Measurements from ENCODE around the gene TCF7L2. TPM values are rescaled to one million over a fixed set of nuclear protein-coding genes. Genes with fewer than 3 reads are reported as not detected.

Gene TCF7L2
- polyA plus RNA-seq, 1 donor from 2014 or later, result 1.7 TPM

- H3K9ac ChIP-seq (ENCODE audit: low read length), result no peak overlapping the region
- no peaks in the 10 kb centered on the region for H3K9me3 ChIP-seq (ENCODE audit: low read length)
- no peak overlapping the region for H3K4me2 ChIP-seq (ENCODE audit: low read length)
- no peak for TF ChIP-seq REST (IDR thresholded peaks at IDR 0.05; ENCODE audit: borderline replicate concordance)
- no peak for TF ChIP-seq TAF1 (IDR thresholded peaks at IDR 0.05; ENCODE audit: low read depth)
- no peak overlapping the region for H3K27ac ChIP-seq (ENCODE audit: low read length)
- H2AFZ ChIP-seq (ENCODE audit: low read depth, low read length), result no peak overlapping the region
- H3K79me2 ChIP-seq (replicated peaks; ENCODE audit: insufficient read depth, low read length), result peaks cover 25% of the 10 kb centered on the region
- H4K20me1 ChIP-seq (ENCODE audit: insufficient read depth), result no peaks in the 10 kb centered on the region
- no peaks in the 10 kb centered on the region for H3F3A ChIP-seq (ENCODE audit: insufficient read depth, low read length, poor library complexity, severe bottlenecking)
- H3K27me3 ChIP-seq (ENCODE audit: insufficient read depth, low read depth, low read length), result no peaks in the 10 kb centered on the region
- H3K36me3 ChIP-seq (ENCODE audit: insufficient read depth, low read length), result no peaks in the 10 kb centered on the region
- H3K9me2 ChIP-seq (ENCODE audit: insufficient read depth, low read length), result no peaks in the 10 kb centered on the region
- no peak overlapping the region for H3K4me3 ChIP-seq (ENCODE audit: low read length)
Measured at GRCh38 chr10:112981553-112981952, 31.5 kb downstream of the TCF7L2 start.

GRCh38 chr10:112983444-112984056 lies 33.5 kb downstream of the TCF7L2 start:
- no peaks in the 10 kb centered on the region for H3K36me3 ChIP-seq (ENCODE audit: insufficient read depth, low read length)
- peaks cover 36% of the 10 kb centered on the region for H3K79me2 ChIP-seq (replicated peaks; ENCODE audit: insufficient read depth, low read length)
- no peaks in the 10 kb centered on the region for H3K9me3 ChIP-seq (ENCODE audit: low read length)
- H3K27ac ChIP-seq (ENCODE audit: low read length), result no peak overlapping the region
- H3K4me3 ChIP-seq (ENCODE audit: low read length), result no peak overlapping the region
- H3K9me2 ChIP-seq (ENCODE audit: insufficient read depth, low read length), result no peaks in the 10 kb centered on the region
- TF ChIP-seq POLR2AphosphoS5 (IDR thresholded peaks at IDR 0.05) (no peak), EP300 (conservative IDR thresholded peaks at IDR 0.05; ENCODE audit: poor library complexity, severe bottlenecking) (no peak), EZH2 (IDR thresholded peaks at IDR 0.05; ENCODE audit: borderline replicate concordance, insufficient read depth, low read length, poor library complexity, severe bottlenecking) (no peak), CTCF (IDR thresholded peaks at IDR 0.05; ENCODE audit: poor library complexity, severe bottlenecking) (no peak), REST (IDR thresholded peaks at IDR 0.05; ENCODE audit: borderline replicate concordance) (no peak), SMC3 (conservative IDR thresholded peaks at IDR 0.05; ENCODE audit: poor library complexity) (no peak), TAF1 (IDR thresholded peaks at IDR 0.05; ENCODE audit: low read depth) (no peak), RAD21 (conservative IDR thresholded peaks at IDR 0.05) (no peak), MXI1 (conservative IDR thresholded peaks at IDR 0.05; ENCODE audit: poor library complexity, severe bottlenecking) (no peak)
- no peaks in the 10 kb centered on the region for H4K20me1 ChIP-seq (ENCODE audit: insufficient read depth)
- H2AFZ ChIP-seq (ENCODE audit: low read depth, low read length), result no peak overlapping the region
- H3K4me2 ChIP-seq (ENCODE audit: low read length), result no peak overlapping the region
- no peaks in the 10 kb centered on the region for H3K27me3 ChIP-seq (ENCODE audit: insufficient read depth, low read depth, low read length)
- H3F3A ChIP-seq (ENCODE audit: insufficient read depth, low read length, poor library complexity, severe bottlenecking), result no peaks in the 10 kb centered on the region
- no peak overlapping the region for H3K9ac ChIP-seq (ENCODE audit: low read length)
